EL (cell line): ENCODE data around the gene PLA2G12A.
"Not testable (repeated sequence)": the region's sequence is repeated elsewhere in the genome, so short reads cannot be mapped to it uniquely, and the experiment has no call there.

Experiments
- DNase-seq: peaks from one replicate; pipeline ENCODE4 v3.0.0-alpha.2; 2016

Gene PLA2G12A

GRCh38 chr4:109728385-109728784 is 1.5 kb downstream of the PLA2G12A start:
- no peak for DNase-seq

GRCh38 chr4:109723110-109723509 is 6.8 kb downstream of the PLA2G12A start:
- no peak for DNase-seq

GRCh38 chr4:109722357-109722756 is 7.5 kb downstream of the PLA2G12A start:
- DNase-seq: no peak

GRCh38 chr4:109721033-109721432 is 8.8 kb downstream of the PLA2G12A start:
- peak; percentile 61 for DNase-seq

GRCh38 chr4:109719604-109720003 is 10.3 kb downstream of the PLA2G12A start:
- no peak for DNase-seq

- DNase-seq: no peak
These were observed 11.1 kb downstream of the PLA2G12A start for GRCh38 chr4:109718759-109719158.

- DNase-seq: no peak
These were observed 16.4 kb downstream of the PLA2G12A start for GRCh38 chr4:109713500-109713899.

GRCh38 chr4:109708990-109709389 is 20.9 kb downstream of the PLA2G12A start:
- no peak for DNase-seq

GRCh38 chr4:109708435-109708834 is 21.4 kb downstream of the PLA2G12A start:
- DNase-seq: no peak

- no peak for DNase-seq
These were observed 26.1 kb downstream of the PLA2G12A start for GRCh38 chr4:109703664-109704361.

GRCh38 chr4:109702950-109703663 is 26.8 kb downstream of the PLA2G12A start, which contains the start of gene CASP6:
CASP6 (minus strand) TSS chr4:109703445; CDS start chr4:109703395, 50 bp downstream.
- peak; percentile 79 for DNase-seq

GRCh38 chr4:109701566-109702410 is 28.1 kb downstream of the PLA2G12A start:
- peak; percentile 3 for DNase-seq

GRCh38 chr4:109699553-109700225 is 30.2 kb downstream of the PLA2G12A start:
- DNase-seq: no peak

GRCh38 chr4:109698656-109699055 is 31.2 kb downstream of the PLA2G12A start:
- no peak for DNase-seq

- DNase-seq: peak; percentile 8
These were observed 38.4 kb downstream of the PLA2G12A start for GRCh38 chr4:109691411-109691920.

GRCh38 chr4:109690690-109691410 is 39.0 kb downstream of the PLA2G12A start:
- no peak for DNase-seq

GRCh38 chr4:109684727-109685126 is 45.1 kb downstream of the PLA2G12A start:
- DNase-seq: no peak

- no peak for DNase-seq
These were observed 46.1 kb downstream of the PLA2G12A start for GRCh38 chr4:109683621-109684253.

- DNase-seq: no peak
These were observed 47.0 kb downstream of the PLA2G12A start for GRCh38 chr4:109682875-109683274.

GRCh38 chr4:109678925-109679324 is 50.9 kb downstream of the PLA2G12A start:
- DNase-seq: not testable (repeated sequence)

- not testable (repeated sequence) for DNase-seq
These were observed 51.4 kb downstream of the PLA2G12A start for GRCh38 chr4:109678472-109678871.
